Measurements from ENCODE around the gene ARX. TPM values are rescaled to one million over a fixed set of nuclear protein-coding genes. Genes with fewer than 3 reads are reported as not detected.
A peak's percentile ranks its signal among the peaks of the same experiment; 100 is the strongest.

Gene ARX
- total RNA-seq, 4 donors from 2014 or later: not detected

DNA sequence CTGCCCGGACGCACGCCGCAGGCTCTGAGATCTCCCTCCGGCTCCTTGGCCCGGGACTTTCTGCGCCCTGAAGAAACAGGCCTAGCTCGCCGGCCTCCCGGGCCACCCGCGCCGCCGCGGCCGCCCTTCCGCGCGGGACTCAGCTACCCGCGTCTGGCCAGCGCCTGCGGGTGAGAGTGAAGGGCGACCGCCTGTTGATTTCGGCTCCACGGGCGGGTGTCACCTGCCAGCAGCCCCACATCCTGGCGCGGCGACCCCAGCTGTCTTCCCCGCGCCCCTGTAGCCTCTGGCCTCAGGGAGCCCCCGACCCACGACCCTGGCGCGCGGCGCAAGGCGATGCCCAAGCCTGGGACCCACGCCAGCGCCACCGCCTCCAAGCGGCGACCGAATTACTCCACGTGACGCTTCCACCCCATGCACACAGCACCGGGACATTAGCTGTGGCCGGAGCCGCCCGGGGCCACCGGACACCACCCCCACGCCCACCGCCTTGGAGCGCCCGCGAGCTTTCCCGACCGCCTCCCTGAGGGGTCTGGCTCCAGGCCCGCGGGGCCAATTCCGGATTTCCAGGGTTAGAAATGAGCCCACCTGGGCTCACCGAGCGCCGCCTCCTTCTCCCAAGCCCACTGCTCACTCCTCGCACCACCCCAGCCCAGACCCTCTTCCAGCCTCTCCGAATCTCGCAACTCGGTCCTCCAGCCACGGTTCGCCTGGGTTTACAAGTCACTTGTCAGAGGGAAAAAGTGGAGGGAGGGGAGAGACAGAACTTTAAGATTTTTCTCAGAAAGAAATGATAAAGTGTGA lies 10.2 kb downstream of the ARX start:
- no peaks in the 10 kb centered on the region for H3K9me3 ChIP-seq

DNA sequence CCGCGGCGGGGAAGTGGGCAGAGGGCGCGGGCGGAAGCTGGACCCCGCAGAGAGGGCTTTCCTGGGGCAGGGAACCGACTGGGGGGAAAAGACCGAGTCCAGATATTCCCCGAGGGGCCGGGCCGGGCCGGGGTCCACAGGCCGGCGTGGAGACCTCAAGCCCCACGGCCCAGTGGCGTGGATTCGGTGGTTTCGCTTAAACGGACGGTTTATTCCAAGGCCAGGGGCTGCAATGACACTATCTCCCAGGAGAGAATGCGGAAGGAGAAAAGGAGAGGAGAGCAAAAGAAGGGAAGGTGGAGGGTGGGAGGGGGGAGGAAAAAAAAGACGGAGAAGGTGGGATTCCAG lies 10.8 kb downstream of the ARX start:
- WGBS, 2 donors: 1 to 50% methylated on average over 4 to 7 of the region's 23 CpGs
- intact Hi-C loops (cut with DNase I): no loop called here
- Histone ChIP-seq H3K27me3 (peaks cover 0 to 87% (median 36%) of the 10 kb centered on the region in 4 donors), H3K4me3 (peak overlapping the region in 2 of 4 donors; percentile 28 to 46), H3K27ac (no peak overlapping the region), H3K9me3 (no peaks in the 10 kb centered on the region), H3K36me3 (no peaks in the 10 kb centered on the region), H3K4me1 (peaks cover 12 to 47% (median 13%) of the 10 kb centered on the region in 3 donors)
- TF ChIP-seq, protein P1, sequence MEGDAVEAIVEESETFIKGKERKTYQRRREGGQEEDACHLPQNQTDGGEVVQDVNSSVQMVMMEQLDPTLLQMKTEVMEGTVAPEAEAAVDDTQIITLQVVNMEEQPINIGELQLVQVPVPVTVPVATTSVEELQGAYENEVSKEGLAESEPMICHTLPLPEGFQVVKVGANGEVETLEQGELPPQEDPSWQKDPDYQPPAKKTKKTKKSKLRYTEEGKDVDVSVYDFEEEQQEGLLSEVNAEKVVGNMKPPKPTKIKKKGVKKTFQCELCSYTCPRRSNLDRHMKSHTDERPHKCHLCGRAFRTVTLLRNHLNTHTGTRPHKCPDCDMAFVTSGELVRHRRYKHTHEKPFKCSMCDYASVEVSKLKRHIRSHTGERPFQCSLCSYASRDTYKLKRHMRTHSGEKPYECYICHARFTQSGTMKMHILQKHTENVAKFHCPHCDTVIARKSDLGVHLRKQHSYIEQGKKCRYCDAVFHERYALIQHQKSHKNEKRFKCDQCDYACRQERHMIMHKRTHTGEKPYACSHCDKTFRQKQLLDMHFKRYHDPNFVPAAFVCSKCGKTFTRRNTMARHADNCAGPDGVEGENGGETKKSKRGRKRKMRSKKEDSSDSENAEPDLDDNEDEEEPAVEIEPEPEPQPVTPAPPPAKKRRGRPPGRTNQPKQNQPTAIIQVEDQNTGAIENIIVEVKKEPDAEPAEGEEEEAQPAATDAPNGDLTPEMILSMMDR (IDR thresholded peaks at IDR 0.05): no peak
- no peak for TF ChIP-seq POLR2A (IDR thresholded peaks at IDR 0.05)
- no peak for DNase-seq

More for the DNA sequence above, 10.2 kb downstream of the ARX start:
- peaks cover 12 to 47% (median 13%) of the 10 kb centered on the region in 3 donors for H3K4me1 ChIP-seq
- TF ChIP-seq, protein P1 (IDR thresholded peaks at IDR 0.05): no peak
- TF ChIP-seq POLR2A (IDR thresholded peaks at IDR 0.05): no peak
- DNase-seq: no peak
- peaks cover 0 to 93% (median 36%) of the 10 kb centered on the region in 4 donors for H3K27me3 ChIP-seq
- WGBS, 2 donors: 3 to 23% methylated on average over 11 to 18 of the region's 72 CpGs
- intact Hi-C loops (cut with DNase I): no loop called here
- peak overlapping the region in 2 of 4 donors; percentile 28 to 46 for H3K4me3 ChIP-seq
- no peak overlapping the region for H3K27ac ChIP-seq
- no peaks in the 10 kb centered on the region for H3K36me3 ChIP-seq

DNA sequence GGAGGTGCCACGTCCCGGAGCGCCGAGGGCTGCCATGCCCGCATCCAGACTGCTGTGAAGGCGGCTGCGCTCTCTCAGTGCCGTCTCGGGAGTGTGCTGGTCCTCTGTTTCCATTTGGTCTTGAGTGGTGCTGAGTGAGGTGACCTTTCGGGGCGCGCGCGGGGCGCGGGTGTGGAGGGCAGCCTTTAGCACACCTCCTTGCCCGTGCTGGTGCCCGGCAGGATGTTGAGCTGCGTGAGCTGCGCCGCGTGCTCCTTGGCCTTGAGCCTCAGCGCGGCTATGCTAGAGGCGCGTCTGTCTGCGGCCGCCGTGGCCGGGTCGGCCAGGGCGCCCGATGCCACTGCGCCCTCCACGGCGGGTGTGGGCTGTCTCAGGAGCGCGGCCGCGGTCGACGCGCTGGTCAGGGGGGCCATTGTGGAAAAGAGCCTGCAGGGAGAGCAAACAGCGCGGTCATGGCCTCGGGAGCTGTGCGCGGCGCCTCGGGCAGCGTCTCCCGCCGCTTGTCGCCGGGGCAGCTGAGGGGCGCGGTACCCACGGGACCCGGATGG lies 11.2 kb downstream of the ARX start:
- DNase-seq: no peak
- Histone ChIP-seq H3K27ac (no peak overlapping the region), H3K36me3 (no peaks in the 10 kb centered on the region), H3K4me1 (peaks cover 12 to 47% (median 13%) of the 10 kb centered on the region in 3 donors), H3K9me3 (no peaks in the 10 kb centered on the region), H3K27me3 (peaks cover 0 to 82% (median 33%) of the 10 kb centered on the region in 4 donors), H3K4me3 (peak overlapping the region in 2 of 4 donors; percentile 28 to 46)
- intact Hi-C loops (cut with DNase I): no loop called here
- WGBS, 2 donors: 15% methylated on average over 18 of the region's 59 CpGs; no CpG with 5 or more reads in 1 of the 2 donors
- no peak for TF ChIP-seq POLR2A (IDR thresholded peaks at IDR 0.05)
- TF ChIP-seq, protein P1 (IDR thresholded peaks at IDR 0.05): no peak

DNA sequence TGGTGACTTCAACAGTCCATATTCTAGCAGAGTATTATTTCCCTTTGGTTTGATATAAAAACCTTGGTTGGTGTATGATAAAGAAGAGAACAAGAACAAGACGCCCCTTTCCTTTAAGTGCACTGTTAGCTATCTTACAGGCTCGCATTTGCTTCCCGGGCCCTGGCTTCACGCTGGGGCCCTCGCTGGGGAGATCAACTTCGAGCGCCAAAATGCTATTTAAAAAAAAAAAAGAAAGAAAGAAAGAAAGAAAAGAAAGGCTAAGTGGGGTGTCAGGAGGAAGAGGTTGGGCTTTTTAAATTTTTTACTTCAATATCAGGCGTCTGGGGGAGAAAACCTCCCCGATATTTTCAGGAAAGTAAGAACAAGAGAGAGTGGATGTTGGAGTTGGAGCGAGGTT lies 11.7 kb downstream of the ARX start:
- Histone ChIP-seq H3K27ac (no peak overlapping the region), H3K4me1 (peaks cover 12 to 47% (median 13%) of the 10 kb centered on the region in 3 donors), H3K9me3 (no peaks in the 10 kb centered on the region), H3K36me3 (no peaks in the 10 kb centered on the region), H3K27me3 (peaks cover 0 to 77% (median 29%) of the 10 kb centered on the region in 4 donors), H3K4me3 (no peak overlapping the region)
- 25 to 41% methylated on average over 6 to 10 of the region's 10 CpGs for WGBS, 2 donors
- intact Hi-C loops (cut with DNase I): no loop called here
- TF ChIP-seq, protein P1 (IDR thresholded peaks at IDR 0.05): no peak
- TF ChIP-seq POLR2A (IDR thresholded peaks at IDR 0.05): no peak
- no peak for DNase-seq
